HG02798 (cell line): ENCODE results near the gene MYH13.

Experiments
- ATAC-seq: cut with Tn5 transposase; IDR thresholded peaks from one replicate; pipeline ENCODE4 v1.9.1; 2021; ENCODE audit warnings: mild to moderate bottlenecking; ENCODE audit not compliant: unreplicated experiment, poor library complexity

The MYH13 gene

DNA sequence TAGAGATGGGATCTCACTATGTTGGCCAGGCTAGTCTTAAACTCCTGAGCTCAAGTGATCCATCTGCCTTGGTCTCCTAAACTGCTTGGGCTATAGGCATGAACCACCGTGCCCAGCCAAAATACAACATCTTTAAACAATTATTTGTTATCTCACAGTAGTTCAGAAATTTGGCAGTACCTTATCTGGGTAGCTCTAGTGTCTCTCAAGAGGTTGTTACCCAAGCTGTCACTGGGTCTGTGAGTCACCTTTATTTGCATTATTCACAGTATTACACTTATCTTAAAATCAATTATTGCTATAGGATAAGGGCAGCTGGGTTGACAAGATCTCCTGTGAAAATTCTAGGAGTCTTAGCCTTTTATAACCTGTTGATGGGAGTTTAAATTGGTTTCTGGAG lies 110.4 kb downstream of the MYH13 start:
- no peak for ATAC-seq

DNA sequence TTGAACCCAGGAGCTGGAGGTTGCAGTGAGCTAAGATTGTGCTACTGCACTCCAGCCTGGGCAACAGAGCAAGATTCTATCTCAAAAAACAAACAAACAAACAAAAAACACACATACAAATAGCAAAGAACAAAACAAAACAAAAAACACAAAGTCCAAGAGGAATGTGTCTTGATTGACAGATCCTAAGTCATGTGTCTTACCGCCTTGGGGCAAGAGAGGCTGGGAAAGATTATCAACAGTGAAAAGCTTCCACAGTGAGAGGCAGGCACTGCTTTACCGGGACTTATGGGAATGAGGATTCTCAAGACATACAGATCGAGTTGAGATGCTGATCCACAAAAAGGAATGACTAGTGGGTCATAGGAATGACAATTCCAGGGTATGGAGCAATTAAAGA lies 111.7 kb downstream of the MYH13 start:
- ATAC-seq = no peak

DNA sequence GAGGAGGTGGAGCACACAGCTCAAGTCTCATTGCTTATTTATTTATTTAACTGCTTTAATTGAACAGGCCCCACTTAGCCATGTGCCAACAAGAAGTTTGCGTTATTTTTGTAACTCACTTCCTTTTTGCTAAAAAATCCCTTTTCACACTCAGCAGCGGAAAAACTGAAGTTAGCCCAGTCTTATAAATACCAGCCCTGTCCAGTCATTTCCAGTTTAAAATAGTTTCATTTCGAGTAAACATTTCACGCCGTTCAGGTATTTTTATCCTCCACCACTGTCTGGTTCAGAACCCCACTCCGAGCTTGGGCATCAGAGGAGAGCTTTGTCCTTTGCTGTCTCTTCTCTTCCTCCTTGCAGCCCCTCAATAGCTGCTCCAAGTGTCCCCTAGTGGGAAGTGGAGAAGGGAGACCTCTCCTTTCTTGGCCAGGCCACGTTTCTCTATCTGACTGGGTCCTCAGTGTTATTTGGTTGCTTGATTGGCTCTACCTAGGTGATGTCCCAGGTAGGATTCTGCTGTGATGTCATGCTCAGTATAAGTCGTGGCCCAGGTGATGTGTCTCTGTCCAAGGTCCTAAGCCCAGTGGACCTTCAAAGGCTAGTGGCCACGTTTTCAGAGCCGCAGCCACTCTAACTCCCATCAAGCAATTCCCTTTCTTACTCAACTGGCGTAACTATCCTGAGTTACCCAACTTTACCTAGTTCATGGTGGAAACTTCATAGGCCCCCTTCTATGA lies 121.4 kb downstream of the MYH13 start:
- peak; percentile 80 for ATAC-seq
